Measurements from ENCODE around the gene GNB1. TPM values are rescaled to one million over a fixed set of nuclear protein-coding genes. Genes with fewer than 3 reads are reported as not detected.
"Not testable (repeated sequence)": the region's sequence is repeated elsewhere in the genome, so short reads cannot be mapped to it uniquely, and the experiment has no call there.

GNB1 gene
- total RNA-seq, 3 donors from 2014 or later (not counting 1 experiment from before 2014, with no cell fraction given), result 285 to 304 (median 289) TPM

DNA sequence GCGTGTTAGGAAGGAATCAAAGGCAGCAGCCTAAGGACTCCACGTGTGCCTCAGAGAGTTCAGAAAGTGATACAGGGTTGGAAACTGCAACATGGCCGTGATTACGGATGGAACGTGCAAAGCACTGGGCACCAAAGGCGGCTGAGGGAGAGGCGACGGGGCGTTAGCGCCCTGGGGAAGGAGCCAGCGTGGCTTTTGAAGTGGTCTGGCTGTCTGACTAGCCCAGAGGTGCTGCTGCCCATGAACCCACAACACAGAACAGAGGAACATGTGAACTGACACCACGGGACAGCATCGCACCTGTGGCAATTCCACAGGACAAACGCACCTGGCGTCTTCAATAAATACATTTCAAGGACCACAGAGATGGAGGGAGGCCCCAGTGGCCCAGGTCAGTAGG, 46.2 kb upstream of the GNB1 start:
- Mint-ChIP-seq H3K9me3 (no peaks in the 10 kb centered on the region), H3K27me3 (ENCODE audit: low read depth in 2 of 2) (peaks cover 0 to 6% of the 10 kb centered on the region in 2 donors), H3K4me1 (no peaks in the 10 kb centered on the region), H3K4me3 (no peak overlapping the region), H3K36me3 (no peaks in the 10 kb centered on the region), H3K27ac (no peak overlapping the region)
- H3K27me3 ChIP-seq (ENCODE audit: control insufficient read depth, insufficient read depth, low read length), result no peaks in the 10 kb centered on the region
- DNase-seq (no peak), ATAC-seq (no peak)
- no peaks in the 10 kb centered on the region for H3K4me1 ChIP-seq (ENCODE audit: control insufficient read depth, insufficient read depth, low read length)
- WGBS (ENCODE audit: insufficient coverage), result 44% methylated on average over 15 of the region's 15 CpGs
- TF ChIP-seq CTCF (IDR thresholded peaks at IDR 0.05), result no peak
- intact Hi-C loops (cut with micrococcal nuclease), result no loop called here
- H3K9me3 ChIP-seq (ENCODE audit: control insufficient read depth, insufficient read depth, low read length), result no peaks in the 10 kb centered on the region
- H3K4me3 ChIP-seq (ENCODE audit: low read length), result no peak overlapping the region
- H3K36me3 ChIP-seq (ENCODE audit: control insufficient read depth, insufficient read depth, low read length), result no peaks in the 10 kb centered on the region
- H3K27ac ChIP-seq (ENCODE audit: low read length), result no peak overlapping the region

DNA sequence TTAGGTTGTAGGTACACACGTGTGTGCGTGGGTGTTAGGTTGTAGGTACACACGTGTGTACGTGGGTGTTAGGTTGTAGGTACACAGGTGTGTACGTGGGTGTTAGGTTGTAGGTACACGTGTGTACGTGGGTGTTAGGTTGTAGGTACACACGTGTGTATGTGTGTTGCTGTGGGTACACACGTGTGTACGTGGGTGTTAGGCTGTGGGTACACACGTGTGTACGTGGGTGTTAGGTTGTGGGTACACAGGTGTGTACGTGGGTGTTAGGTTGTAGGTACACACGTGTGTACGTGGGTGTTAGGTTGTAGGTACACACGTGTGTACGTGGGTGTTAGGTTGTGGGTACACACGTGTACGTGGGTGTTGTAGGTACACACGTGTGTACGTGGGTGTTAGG, 44.0 kb upstream of the GNB1 start:
- ATAC-seq; H3K9me3 ChIP-seq (ENCODE audit: control insufficient read depth, insufficient read depth, low read length); H3K36me3 Mint-ChIP-seq; H3K9me3 Mint-ChIP-seq; H3K4me1 Mint-ChIP-seq; H3K4me3 ChIP-seq (ENCODE audit: low read length); H3K27me3 ChIP-seq (ENCODE audit: control insufficient read depth, insufficient read depth, low read length); DNase-seq; H3K36me3 ChIP-seq (ENCODE audit: control insufficient read depth, insufficient read depth, low read length); H3K4me3 Mint-ChIP-seq; H3K27me3 Mint-ChIP-seq (ENCODE audit: low read depth in 2 of 2); H3K27ac ChIP-seq (ENCODE audit: low read length); intact Hi-C loops (cut with micrococcal nuclease); H3K27ac Mint-ChIP-seq; H3K4me1 ChIP-seq (ENCODE audit: control insufficient read depth, insufficient read depth, low read length): not testable (repeated sequence)
- WGBS (ENCODE audit: insufficient coverage), result 95% methylated on average over 19 of the region's 21 CpGs

GRCh38 chr1:1929639-1930545, 39.0 kb upstream of the GNB1 start:
- H3K27me3 Mint-ChIP-seq (ENCODE audit: low read depth in 2 of 2), result peaks cover 0 to 3% of the 10 kb centered on the region in 2 donors
- ATAC-seq, result no peak

More at GRCh38 chr1:1929639-1930545, 39.0 kb upstream of the GNB1 start:
- H3K4me1 Mint-ChIP-seq, result no peaks in the 10 kb centered on the region
- Histone ChIP-seq H3K27ac (ENCODE audit: low read length) (no peak overlapping the region), H3K4me3 (ENCODE audit: low read length) (no peak overlapping the region), H3K27me3 (ENCODE audit: control insufficient read depth, insufficient read depth, low read length) (no peaks in the 10 kb centered on the region), H3K9me3 (ENCODE audit: control insufficient read depth, insufficient read depth, low read length) (no peaks in the 10 kb centered on the region), H3K36me3 (ENCODE audit: control insufficient read depth, insufficient read depth, low read length) (no peaks in the 10 kb centered on the region), H3K4me1 (ENCODE audit: control insufficient read depth, insufficient read depth, low read length) (no peaks in the 10 kb centered on the region)
- WGBS (ENCODE audit: insufficient coverage), result 92% methylated on average over 38 of the region's 38 CpGs
- no peak for DNase-seq
- no peaks in the 10 kb centered on the region for H3K9me3 Mint-ChIP-seq
- H3K27ac Mint-ChIP-seq, result no peak overlapping the region
- intact Hi-C loops (cut with micrococcal nuclease), result no loop called here
- no peak for TF ChIP-seq CTCF (IDR thresholded peaks at IDR 0.05)
- no peak overlapping the region for H3K4me3 Mint-ChIP-seq
- no peaks in the 10 kb centered on the region for H3K36me3 Mint-ChIP-seq

All from natural killer cell (primary cell).